Prostate gland (tissue), 2 donors: ENCODE data around the gene ZNF470. TPM values are rescaled to one million over a fixed set of nuclear protein-coding genes. Genes with fewer than 3 reads are reported as not detected.
A peak's percentile ranks its signal among the peaks of the same experiment; 100 is the strongest.

ENCODE experiments used
- DNase-seq: peaks from one replicate; pipeline ENCODE4 v3.0.0-alpha.2; 2019; ENCODE audit warnings: low spot score
- H3K27ac ChIP-seq, 2 donors: fragments of 200-600 bp; sonication (generic); 2 replicates each; pipeline ENCODE4 v1.5.1; 2017 to 2019
- H3K27me3 ChIP-seq: fragments of 200-600 bp; sonication (generic); replicated peaks from 2 replicates; pipeline ENCODE4 v1.5.1; 2019; ENCODE audit not compliant: insufficient read depth
- H3K36me3 ChIP-seq, 2 donors: fragments of 200-600 bp; sonication (generic); 1 replicate in 1 of 2; 2 replicates in 1 of 2; pipeline versions ENCODE4 v1.5.1 to v1.8.1; 2017 to 2019
- H3K4me1 ChIP-seq: fragments of 200-600 bp; sonication (generic); replicated peaks from 2 replicates; pipeline ENCODE4 v1.5.1; 2019
- H3K4me3 ChIP-seq, 2 donors: fragments of 200-600 bp; sonication (generic); 2 replicates each; pipeline ENCODE4 v1.5.1; 2017 to 2019
- H3K9me3 ChIP-seq: fragments of 200-600 bp; sonication (generic); 2 replicates; pipeline ENCODE4 v1.5.1; 2017
- CTCF ChIP-seq, 4 experiments: fragments of 200-600 bp in 2 of 4; fragments of 450-650 bp in 2 of 4; sonication (generic) in 2 of 4; IDR thresholded peaks; 1 replicate in 3 of 4; 2 replicates in 1 of 4; pipeline ENCODE4 v1.5.1; 2016 to 2019; ENCODE audit warnings: antibody characterized with exemption in 4 of 4, mild to moderate bottlenecking in 2 of 4, moderate library complexity in 2 of 4
- POLR2A ChIP-seq: fragments of 450-650 bp; IDR thresholded peaks from one replicate; pipeline ENCODE4 v1.6.1; 2016; ENCODE audit warnings: antibody characterized with exemption, mild to moderate bottlenecking
- POLR2AphosphoS5 ChIP-seq: sonication (generic); formaldehyde crosslinking; IDR thresholded peaks from one replicate; pipeline ENCODE4 v1.6.1; 2017; ENCODE audit warnings: antibody characterized with exemption
- WGBS: methylation state at CpG from one replicate; pipeline ENCODE4 v1.1.5; 2018; 5-methylcytosine and 5-hydroxymethylcytosine counted together
- intact Hi-C: fragments of 100-400 bp; cut with DNase I; formaldehyde crosslinking; loops from one replicate; pipeline ENCODE4 v1.14.2; 2022
- total RNA-seq, 2 donors: library from RNA; depleted of rRNA; stranded (reverse); fragments of >200 nt; gene quantifications; one replicate each; pipeline ENCODE4 v1.1.0, GENCODE V29; 2016

ZNF470 gene
- total RNA-seq, 2 donors from 2014 or later, result 5.7 to 6.3 TPM

GRCh38 chr19:56538761-56539263, 28.5 kb upstream of the ZNF470 start, which contains the start of gene ZFP28:
ZFP28 (plus strand) TSS chr19:56538948; CDS start chr19:56539019, 71 bp downstream.
- intact Hi-C loops, result loop anchor here (1.0 kb wide), 2 partner anchors 28 to 32 kb away; partner anchors contain the start of genes ZNF470 and ZNF471
- Histone ChIP-seq H3K27ac (peak within 1 kb of the TSS; percentile 88 to 91), H3K4me3 (peak within 1 kb of the TSS; percentile 64 to 77), H3K9me3 (no peaks in the 10 kb centered on the region), H3K27me3 (no peaks in the 10 kb centered on the region), H3K36me3 (no peaks in the 10 kb centered on the region), H3K4me1 (no peaks in the 10 kb centered on the region)
- no peak for TF ChIP-seq CTCF (IDR thresholded peaks at IDR 0.05)
- no peak for TF ChIP-seq POLR2A
- TF ChIP-seq POLR2AphosphoS5, result no peak
- DNase-seq, result peak; percentile 73
- WGBS, result under 1% methylated on average over 35 of the region's 65 CpGs

- Histone ChIP-seq H3K36me3 (peaks cover 0 to 8% of the 10 kb centered on the region in 2 donors), H3K27me3 (no peaks in the 10 kb centered on the region)
Observed at GRCh38 chr19:56543776-56544175, 23.5 kb upstream of the ZNF470 start.

GRCh38 chr19:56547535-56547934, 19.7 kb upstream of the ZNF470 start:
- Histone ChIP-seq H3K4me1 (no peaks in the 10 kb centered on the region), H3K36me3 (peaks cover 12 to 30% of the 10 kb centered on the region in 2 donors), H3K27ac (no peak overlapping the region), H3K9me3 (peaks cover 4% of the 10 kb centered on the region), H3K27me3 (no peaks in the 10 kb centered on the region), H3K4me3 (no peak overlapping the region)
- 53% methylated on average over 6 of the region's 6 CpGs for WGBS
- no peak for DNase-seq
- TF ChIP-seq POLR2A (no peak), CTCF (IDR thresholded peaks at IDR 0.05) (no peak), POLR2AphosphoS5 (no peak)
- intact Hi-C loops, result no loop called here

More at GRCh38 chr19:56543776-56544175, 23.5 kb upstream of the ZNF470 start:
- 96% methylated on average over 2 of the region's 2 CpGs for WGBS
- Histone ChIP-seq H3K4me1 (no peaks in the 10 kb centered on the region), H3K4me3 (no peak overlapping the region), H3K9me3 (peaks cover 4% of the 10 kb centered on the region), H3K27ac (no peak overlapping the region)
- intact Hi-C loops, result no loop called here
- no peak for TF ChIP-seq POLR2A
- TF ChIP-seq POLR2AphosphoS5, result no peak
- no peak for TF ChIP-seq CTCF (IDR thresholded peaks at IDR 0.05)
- no peak for DNase-seq

- TF ChIP-seq POLR2AphosphoS5 (no peak), CTCF (IDR thresholded peaks at IDR 0.05) (no peak), POLR2A (no peak)
- no peak overlapping the region for H3K4me3 ChIP-seq
- 91% methylated on average over 6 of the region's 6 CpGs for WGBS
- H3K36me3 ChIP-seq, result peaks cover 12 to 26% of the 10 kb centered on the region in 2 donors
- H3K27ac ChIP-seq, result no peak overlapping the region
- H3K9me3 ChIP-seq, result peaks cover 14% of the 10 kb centered on the region
- no peaks in the 10 kb centered on the region for H3K4me1 ChIP-seq
- intact Hi-C loops, result no loop called here
- no peaks in the 10 kb centered on the region for H3K27me3 ChIP-seq
- no peak for DNase-seq
Observed at GRCh38 chr19:56554272-56554869, 12.9 kb upstream of the ZNF470 start.

GRCh38 chr19:56562766-56563165, 4.5 kb upstream of the ZNF470 start:
- H3K9me3 ChIP-seq, result peaks cover 14% of the 10 kb centered on the region
- H3K27ac ChIP-seq, result no peak overlapping the region
- DNase-seq, result no peak
- no peaks in the 10 kb centered on the region for H3K27me3 ChIP-seq
- WGBS, result 97% methylated on average over 2 of the region's 2 CpGs
- H3K36me3 ChIP-seq, result no peaks in the 10 kb centered on the region
- no peaks in the 10 kb centered on the region for H3K4me1 ChIP-seq
- intact Hi-C loops, result no loop called here
- TF ChIP-seq POLR2A (no peak), CTCF (IDR thresholded peaks at IDR 0.05) (no peak), POLR2AphosphoS5 (no peak)
- no peak overlapping the region for H3K4me3 ChIP-seq
